ENCODE data around the gene PEPD.

The PEPD gene

GRCh38 chr19:33370783-33371182, 150.8 kb downstream of the PEPD start:
- no peak for DNase-seq

GRCh38 chr19:33368074-33368864, 153.3 kb downstream of the PEPD start:
- DNase-seq: no peak

- DNase-seq: no peak
Measured at GRCh38 chr19:33366897-33367296, 154.7 kb downstream of the PEPD start.

- DNase-seq: no peak
Measured at GRCh38 chr19:33366127-33366526, 155.5 kb downstream of the PEPD start.

GRCh38 chr19:33365691-33366090, 155.9 kb downstream of the PEPD start:
- no peak for DNase-seq

GRCh38 chr19:33363476-33363875, 158.1 kb downstream of the PEPD start:
- no peak for DNase-seq

GRCh38 chr19:33362508-33363228, 158.9 kb downstream of the PEPD start:
- DNase-seq: no peak

GRCh38 chr19:33359581-33359980, 162.0 kb downstream of the PEPD start:
- no peak for DNase-seq

- DNase-seq: no peak
Measured at GRCh38 chr19:33358408-33358807, 163.2 kb downstream of the PEPD start.

GRCh38 chr19:33357556-33357955, 164.0 kb downstream of the PEPD start:
- DNase-seq: no peak

- DNase-seq: no peak
Measured at GRCh38 chr19:33355535-33355934, 166.1 kb downstream of the PEPD start.

GRCh38 chr19:33350538-33351309, 170.9 kb downstream of the PEPD start:
- no peak for DNase-seq

- no peak for DNase-seq
Measured at GRCh38 chr19:33349319-33350289, 172.0 kb downstream of the PEPD start.

- DNase-seq: no peak
Measured at GRCh38 chr19:33348301-33349010, 173.1 kb downstream of the PEPD start.

GRCh38 chr19:33347300-33347699, 174.3 kb downstream of the PEPD start:
- no peak for DNase-seq

GRCh38 chr19:33346665-33347064, 174.9 kb downstream of the PEPD start:
- DNase-seq: no peak

- peak in 16 of 56 donors; percentile 5 to 51 (median 22) for DNase-seq
Measured at GRCh38 chr19:33345163-33345562, 176.4 kb downstream of the PEPD start.

- peak in 1 of 56 donors; percentile 30 for DNase-seq
Measured at GRCh38 chr19:33344573-33344925, 177.0 kb downstream of the PEPD start.

GRCh38 chr19:33343859-33344572, 177.6 kb downstream of the PEPD start:
- DNase-seq: peak in 23 of 56 donors; percentile 5 to 58 (median 17)

- DNase-seq: no peak
Measured at GRCh38 chr19:33343301-33343700, 178.3 kb downstream of the PEPD start.
